Astrocyte of the cerebellum (primary cell): Measurements from ENCODE around the gene TMEM107.

Source experiments
- DNase-seq: peaks from one replicate; pipeline ENCODE4 v3.0.0-alpha.2; 2011; ENCODE audit warnings: low read depth
- H3K4me3 ChIP-seq: 2 replicates; pipeline ENCODE4 v1.5.1; 2011; ENCODE audit warnings: mild to moderate bottlenecking, low read depth, low read length, moderate library complexity
- CTCF ChIP-seq: IDR thresholded peaks from 2 replicates; pipeline ENCODE4 v1.5.1; 2012; ENCODE audit warnings: low read length, low read depth, moderate library complexity, mild to moderate bottlenecking; ENCODE audit errors: missing control alignments
- in situ Hi-C: cut with HindIII; loops from 2 replicates; pipeline ENCODE4 v1.10.0; 2017; ENCODE audit warnings: low sequenced_read_pairs

Gene TMEM107

GRCh38 chr17:8189041-8189710 lies 13.0 kb upstream of the TMEM107 start:
- no peak for TF ChIP-seq CTCF
- in situ Hi-C loops: loop anchor here (25.0 kb wide), 1 partner anchor 123 kb away; the partner anchor contains the start of gene ARHGEF15
- DNase-seq: no peak
- peak overlapping the region; percentile 96 for H3K4me3 ChIP-seq

DNA sequence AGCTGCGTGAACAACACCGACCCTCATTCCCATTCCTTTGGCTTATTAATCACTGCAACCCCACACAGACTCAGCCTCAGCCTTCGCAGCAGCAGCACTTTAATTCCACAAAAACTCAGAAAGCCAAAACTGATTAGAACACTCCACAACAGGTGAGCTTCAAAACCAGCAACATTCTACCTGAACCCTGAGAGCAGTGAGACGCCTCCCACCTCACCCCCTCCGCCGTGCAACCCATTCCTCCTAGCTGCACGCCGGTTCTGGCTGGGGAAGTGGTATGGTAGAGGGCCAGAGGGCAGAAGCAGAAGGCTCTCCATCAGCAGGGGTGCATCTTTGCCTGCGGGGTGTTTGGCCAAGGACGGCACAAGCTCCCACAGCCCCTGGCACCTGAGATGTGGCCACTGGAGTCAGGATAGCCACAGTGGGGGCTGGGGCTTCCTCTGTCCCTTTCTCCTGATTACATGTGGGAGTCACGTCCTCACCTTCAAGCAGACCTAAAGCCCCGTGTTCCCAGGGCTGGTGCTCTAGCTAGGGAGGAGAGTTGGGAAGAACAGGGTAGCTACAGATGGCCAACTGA lies 12.2 kb upstream of the TMEM107 start:
- no peak for DNase-seq
- TF ChIP-seq CTCF: no peak
- in situ Hi-C loops: loop anchor here (25.0 kb wide), 1 partner anchor 124 kb away; the partner anchor contains the start of gene ARHGEF15
- peak overlapping the region; percentile 96 for H3K4me3 ChIP-seq

GRCh38 chr17:8187517-8188262 lies 11.5 kb upstream of the TMEM107 start:
- peak; percentile 98 for DNase-seq
- in situ Hi-C loops: loop anchor here (25.0 kb wide), 1 partner anchor 125 kb away; the partner anchor contains the start of gene ARHGEF15
- peak overlapping the region; percentile 96 for H3K4me3 ChIP-seq

GRCh38 chr17:8186787-8187516 lies 10.8 kb upstream of the TMEM107 start:
- DNase-seq: peak; percentile 91
- in situ Hi-C loops: loop anchor here (25.0 kb wide), 1 partner anchor 125 kb away; the partner anchor contains the start of gene ARHGEF15
- peak overlapping the region; percentile 96 for H3K4me3 ChIP-seq
- peak; percentile 45 for TF ChIP-seq CTCF

More at GRCh38 chr17:8187517-8188262, 11.5 kb upstream of the TMEM107 start:
- TF ChIP-seq CTCF: no peak

- no peak for DNase-seq
- no peak for TF ChIP-seq CTCF
- peak overlapping the region; percentile 96 for H3K4me3 ChIP-seq
- in situ Hi-C loops: loop anchor here (25.0 kb wide), 1 partner anchor 126 kb away; the partner anchor contains the start of gene ARHGEF15
Measured at GRCh38 chr17:8186446-8186786, 10.2 kb upstream of the TMEM107 start.
